GM12878 (cell line): ENCODE data around the gene PAX6. TPM values are rescaled to one million over a fixed set of nuclear protein-coding genes. Genes with fewer than 3 reads are reported as not detected.

Source experiments
- ATAC-seq: fragments of 200-7000 bp; cut with Tn5 transposase; 3 replicates; pipeline ENCODE4 v1.9.1; 2020; ENCODE audit warnings: mild to moderate bottlenecking, moderate library complexity
- BruUV-seq: library from RNA; stranded (reverse); fragments of 400-500 nt; replicated peaks from 2 replicates; lab custom pipeline; 2021; lab: Mats Ljungman, UMichigan
- CTCF ChIA-PET: fragments of 300-600 bp; sonication (Branson Sonifier 250); formaldehyde crosslinking; extraction: SDS; loops from one replicate; lab custom pipeline; 2021; ENCODE audit warnings: inconsistent platforms; lab: Yijun Ruan, JAX
- POLR2A ChIA-PET: fragments of 350-600 bp; formaldehyde crosslinking; extraction: SDS; loops from one replicate; lab custom pipeline; 2021; ENCODE audit warnings: inconsistent platforms; lab: Charles Lee
- RAD21 ChIA-PET: fragments of 300-600 bp; sonication (Branson Sonifier 250); formaldehyde crosslinking; loops from one replicate; lab custom pipeline; 2023; ENCODE audit warnings: antibody characterized with exemption; ENCODE audit not compliant: unreplicated experiment; lab: Charles Lee
- SMC1A ChIA-PET: fragments of 300-600 bp; sonication (Branson Sonifier 250); formaldehyde crosslinking; loops from one replicate; lab custom pipeline; 2023; ENCODE audit not compliant: unreplicated experiment, uncharacterized antibody; lab: Charles Lee
- DNase-seq: peaks from one replicate; pipeline ENCODE4 v3.0.0-alpha.2; 2011; ENCODE audit warnings: low read depth, low spot score
- FAIRE-seq: peaks from 3 replicates; lab custom pipeline; 2011; peaks lifted over from hg19 to GRCh38; lab: Jason Lieb, UNC
- H2AFZ ChIP-seq: 2 replicates; pipeline ENCODE4 v1.6.0; 2011; ENCODE audit warnings: low read depth, low read length, control low read depth; ENCODE audit not compliant: control insufficient read depth
- H3K27ac ChIP-seq: 2 replicates; pipeline ENCODE4 v1.5.1; 2011; ENCODE audit warnings: control low read depth; ENCODE audit not compliant: control insufficient read depth, insufficient read depth
- H3K27me3 ChIP-seq, 2 experiments: replicated peaks in 1 of 2; 2 replicates each; pipeline versions ENCODE4 v1.6.0 to v1.6.1; 2011; ENCODE audit warnings: low read length in 1 of 2; ENCODE audit not compliant: control insufficient read depth in 2 of 2, insufficient read depth in 2 of 2
- H3K36me3 ChIP-seq, 2 experiments: 2 replicates each; pipeline ENCODE4 v1.5.1; 2011; ENCODE audit warnings: low read length in 1 of 2; ENCODE audit not compliant: control insufficient read depth in 2 of 2, insufficient read depth in 2 of 2
- H3K4me1 ChIP-seq: 2 replicates; pipeline ENCODE4 v1.6.1; 2011; ENCODE audit warnings: mild to moderate bottlenecking, low read length, moderate library complexity, mixed read lengths; ENCODE audit not compliant: control insufficient read depth, insufficient read depth
- H3K4me2 ChIP-seq: 2 replicates; pipeline ENCODE4 v1.6.0; 2011; ENCODE audit warnings: control low read depth; ENCODE audit not compliant: control insufficient read depth, insufficient read depth
- H3K4me3 ChIP-seq: fragments of 200-600 bp; sonication (generic); 2 replicates; pipeline ENCODE4 v1.5.1; 2016
- H3K79me2 ChIP-seq: 2 replicates; pipeline ENCODE4 v1.6.0; 2011; ENCODE audit warnings: low read length; ENCODE audit not compliant: control insufficient read depth, insufficient read depth
- H3K9ac ChIP-seq: 2 replicates; pipeline ENCODE4 v1.8.0; 2011; ENCODE audit warnings: low read length, control low read depth, mixed read lengths; ENCODE audit not compliant: control insufficient read depth, insufficient read depth
- H3K9me3 ChIP-seq: replicated peaks from 3 replicates; pipeline ENCODE4 v1.5.1; 2011; ENCODE audit warnings: mild to moderate bottlenecking, low read length; ENCODE audit not compliant: control insufficient read depth, insufficient read depth
- H4K20me1 ChIP-seq: 2 replicates; pipeline ENCODE4 v1.6.0; 2011; ENCODE audit not compliant: control insufficient read depth, insufficient read depth
- ATF3 ChIP-seq: IDR thresholded peaks from 2 replicates; pipeline ENCODE4 v1.6.1; 2011; ENCODE audit warnings: low read depth, mild to moderate bottlenecking, low read length, moderate library complexity, borderline replicate concordance; ENCODE audit errors: extremely low read depth
- ATF7 ChIP-seq: fragments of 450-650 bp; IDR thresholded peaks from 2 replicates; pipeline ENCODE4 v1.6.1; 2016; ENCODE audit warnings: low read depth, mild to moderate bottlenecking
- DPF2 ChIP-seq: fragments of 450-650 bp; IDR thresholded peaks from 2 replicates; pipeline ENCODE4 v1.6.1; 2017; ENCODE audit warnings: mild to moderate bottlenecking
- MYB ChIP-seq: fragments of 150-350 bp; IDR thresholded peaks from 2 replicates; pipeline ENCODE4 v1.6.1; 2014; ENCODE audit warnings: mild to moderate bottlenecking, low read depth, low read length, borderline replicate concordance
- NFYA ChIP-seq: IDR thresholded peaks from 2 replicates; pipeline ENCODE4 v1.6.1; 2011; ENCODE audit warnings: low read depth, mild to moderate bottlenecking, low read length, improper control_type of control experiment, borderline replicate concordance
- RCOR1 ChIP-seq: conservative IDR thresholded peaks from 2 replicates; pipeline ENCODE4 v1.6.1; 2012; ENCODE audit warnings: low read depth, low read length, improper control_type of control experiment
- SKIL ChIP-seq: fragments of 450-650 bp; IDR thresholded peaks from 2 replicates; pipeline ENCODE4 v1.6.1; 2017; ENCODE audit warnings: mild to moderate bottlenecking, low read depth, inconsistent platforms; ENCODE audit not compliant: poor library complexity, severe bottlenecking
- STAT1 ChIP-seq: fragments of 450-650 bp; conservative IDR thresholded peaks from 2 replicates; pipeline ENCODE4 v1.6.1; 2014; ENCODE audit warnings: antibody characterized with exemption, mild to moderate bottlenecking
- SUZ12 ChIP-seq: fragments of 200-600 bp; sonication (generic); IDR thresholded peaks from one replicate; pipeline ENCODE4 v1.6.1; 2018; ENCODE audit warnings: antibody characterized with exemption, mild to moderate bottlenecking; ENCODE audit not compliant: unreplicated experiment
- TBL1XR1 ChIP-seq: IDR thresholded peaks from 2 replicates; pipeline ENCODE4 v1.6.1; 2012; ENCODE audit warnings: low read depth, low read length, improper control_type of control experiment
- ZNF592 ChIP-seq: fragments of 450-650 bp; IDR thresholded peaks from 2 replicates; pipeline ENCODE4 v1.6.1; 2017; ENCODE audit warnings: mild to moderate bottlenecking, moderate library complexity
- ZNF622 ChIP-seq: fragments of 450-650 bp; IDR thresholded peaks from 2 replicates; pipeline ENCODE4 v1.6.1; 2017; ENCODE audit warnings: mild to moderate bottlenecking, inconsistent platforms
- ZNF687 ChIP-seq: fragments of 450-650 bp; IDR thresholded peaks from 2 replicates; pipeline ENCODE4 v1.6.1; 2017; ENCODE audit warnings: mild to moderate bottlenecking, moderate library complexity
- WGBS: methylation state at CpG from one replicate; pipeline ENCODE4 v1.1.6; 2016; ENCODE audit warnings: low lambda C conversion rate; ENCODE audit not compliant: insufficient replicate concordance, insufficient coverage; ENCODE audit errors: missing lambda C conversion rate; 5-methylcytosine and 5-hydroxymethylcytosine counted together
- in situ Hi-C: fragments of 300-500 bp; cut with MboI; formaldehyde crosslinking; loops from 9 replicates; pipeline ENCODE4 v1.14.3; 2018; ENCODE audit warnings: mixed read lengths
- intact Hi-C: fragments of 100-400 bp; cut with micrococcal nuclease; formaldehyde crosslinking; loops from one replicate; pipeline ENCODE4 v1.14.2; 2022; ENCODE audit not compliant: unreplicated experiment
- polyA plus RNA-seq, 11 experiments: library from polyadenylated mRNA; depleted of rRNA in 4 of 11; unstranded in 6 of 11; stranded (reverse) in 5 of 11; fragments of >200 nt; fragmentation: Nextera tagmentation in 4 of 11; fragmentation: Illumina TruSeq in 1 of 11; extraction: Ambion mirVana in 4 of 11; extraction: Trizol in 1 of 11; gene quantifications; 1 replicate in 1 of 11; 2 replicates in 10 of 11; pipeline versions ENCODE4 v1.2.1 to v1.2.3, GENCODE V29; 2011 to 2016; ENCODE audit warnings: inconsistent platforms in 2 of 11, missing spikeins in 2 of 11, low read depth in 1 of 11
- total RNA-seq, 4 experiments: library from RNA; depleted of rRNA in 3 of 4; stranded (reverse); fragments of >200 nt in 3 of 4; fragmentation: Illumina TruSeq in 1 of 4; extraction: Trizol in 1 of 4; gene quantifications; 2 replicates each; pipeline versions ENCODE4 v1.2.1 to v1.2.3, GENCODE V29; 2013 to 2021

The PAX6 gene
- total and polyA plus RNA-seq, 10 of the 15 experiments (the other 5 are each of a cell fraction or from before 2014, with no cell fraction given): 0.06 to 0.26 (median 0.10) TPM; not detected in 3

GRCh38 chr11:31828217-31828616, 17.1 kb upstream of the PAX6 start:
- H3K27me3 ChIP-seq: peaks cover 14 to 15% of the 10 kb centered on the region in 2 experiments
- H3K9ac ChIP-seq: no peak overlapping the region
- in situ Hi-C loops (no loop called here), intact Hi-C loops (no loop called here)
- H3K4me3 ChIP-seq: no peak overlapping the region
- no peaks in the 10 kb centered on the region for H3K79me2 ChIP-seq
- no peaks in the 10 kb centered on the region for H3K4me1 ChIP-seq
- H4K20me1 ChIP-seq: no peaks in the 10 kb centered on the region
- BruUV-seq: no TSS peak
- CTCF ChIA-PET: no interaction called here
- H3K27ac ChIP-seq: no peak overlapping the region
- SMC1A ChIA-PET: no interaction called here
- H3K9me3 ChIP-seq: no peaks in the 10 kb centered on the region
- no peak for ATAC-seq
- no peak for FAIRE-seq
- H3K4me2 ChIP-seq: no peak overlapping the region
- POLR2A ChIA-PET: no interaction called here
- RAD21 ChIA-PET: no interaction called here
- H3K36me3 ChIP-seq: no peaks in the 10 kb centered on the region
- no peak for DNase-seq
- 22% methylated on average over 7 of the region's 7 CpGs for WGBS
- H2AFZ ChIP-seq: no peak overlapping the region
- no peak for TF ChIP-seq SKIL
- TF ChIP-seq ZNF622: no peak
- TF ChIP-seq ZNF687: no peak
- no peak for TF ChIP-seq SUZ12
- no peak for TF ChIP-seq STAT1
- no peak for TF ChIP-seq NFYA
- no peak for TF ChIP-seq ZNF592
- no peak for TF ChIP-seq ATF3
- TF ChIP-seq MYB: no peak
- TF ChIP-seq DPF2: no peak
- no peak for TF ChIP-seq TBL1XR1
- no peak for TF ChIP-seq RCOR1
- no peak for TF ChIP-seq ATF7
